GM12801 (cell line): Measurements from ENCODE around the gene SLC31A2.

Source experiments
- TF ChIP-seq, protein P1 (sequence below): IDR thresholded peaks from one replicate; pipeline ENCODE4 v1.5.1; 2011; ENCODE audit warnings: control low read depth; ENCODE audit not compliant: insufficient read length; ENCODE audit errors: extremely low read depth

SLC31A2 gene

DNA sequence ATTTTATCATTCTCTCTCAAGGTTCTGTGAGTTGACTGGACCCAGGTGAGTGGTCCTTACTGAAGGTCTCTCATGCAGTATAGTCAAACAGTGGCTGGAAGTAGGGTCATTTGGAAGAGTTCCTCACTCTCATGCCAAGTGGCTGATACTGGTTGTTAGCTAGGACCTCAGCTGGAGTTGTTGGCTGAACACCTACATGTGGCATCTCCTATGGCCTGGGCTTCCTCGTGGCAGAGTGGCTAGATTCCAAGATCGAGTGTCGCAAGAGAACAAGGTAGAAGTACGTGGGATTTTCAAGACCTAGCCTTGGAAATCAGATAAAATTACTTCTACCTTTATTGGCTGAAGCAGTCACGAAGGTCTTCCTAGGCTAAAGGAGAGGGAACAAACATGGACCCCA lies 7.6 kb downstream of the SLC31A2 start:
- TF ChIP-seq, protein P1, sequence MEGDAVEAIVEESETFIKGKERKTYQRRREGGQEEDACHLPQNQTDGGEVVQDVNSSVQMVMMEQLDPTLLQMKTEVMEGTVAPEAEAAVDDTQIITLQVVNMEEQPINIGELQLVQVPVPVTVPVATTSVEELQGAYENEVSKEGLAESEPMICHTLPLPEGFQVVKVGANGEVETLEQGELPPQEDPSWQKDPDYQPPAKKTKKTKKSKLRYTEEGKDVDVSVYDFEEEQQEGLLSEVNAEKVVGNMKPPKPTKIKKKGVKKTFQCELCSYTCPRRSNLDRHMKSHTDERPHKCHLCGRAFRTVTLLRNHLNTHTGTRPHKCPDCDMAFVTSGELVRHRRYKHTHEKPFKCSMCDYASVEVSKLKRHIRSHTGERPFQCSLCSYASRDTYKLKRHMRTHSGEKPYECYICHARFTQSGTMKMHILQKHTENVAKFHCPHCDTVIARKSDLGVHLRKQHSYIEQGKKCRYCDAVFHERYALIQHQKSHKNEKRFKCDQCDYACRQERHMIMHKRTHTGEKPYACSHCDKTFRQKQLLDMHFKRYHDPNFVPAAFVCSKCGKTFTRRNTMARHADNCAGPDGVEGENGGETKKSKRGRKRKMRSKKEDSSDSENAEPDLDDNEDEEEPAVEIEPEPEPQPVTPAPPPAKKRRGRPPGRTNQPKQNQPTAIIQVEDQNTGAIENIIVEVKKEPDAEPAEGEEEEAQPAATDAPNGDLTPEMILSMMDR: no peak

DNA sequence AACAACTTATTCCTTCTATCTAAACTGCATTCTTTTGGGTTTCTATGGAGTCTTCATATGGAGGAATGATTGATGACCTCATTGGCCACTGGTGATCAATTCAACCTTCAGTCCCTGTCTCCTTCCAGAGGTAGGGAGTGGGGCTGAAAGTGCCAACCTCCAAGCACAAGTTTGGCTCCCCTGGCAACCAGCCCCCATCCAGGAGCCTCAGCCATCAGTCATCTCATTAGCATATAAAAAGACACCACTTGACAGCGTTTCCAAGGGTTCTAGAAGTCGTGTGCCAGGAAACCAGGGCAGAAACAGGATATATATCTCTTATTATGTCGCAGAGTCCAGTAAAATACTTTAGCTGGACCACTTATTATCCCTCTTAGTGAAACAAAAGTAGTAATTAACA lies 9.8 kb downstream of the SLC31A2 start:
- TF ChIP-seq, protein P1: no peak

DNA sequence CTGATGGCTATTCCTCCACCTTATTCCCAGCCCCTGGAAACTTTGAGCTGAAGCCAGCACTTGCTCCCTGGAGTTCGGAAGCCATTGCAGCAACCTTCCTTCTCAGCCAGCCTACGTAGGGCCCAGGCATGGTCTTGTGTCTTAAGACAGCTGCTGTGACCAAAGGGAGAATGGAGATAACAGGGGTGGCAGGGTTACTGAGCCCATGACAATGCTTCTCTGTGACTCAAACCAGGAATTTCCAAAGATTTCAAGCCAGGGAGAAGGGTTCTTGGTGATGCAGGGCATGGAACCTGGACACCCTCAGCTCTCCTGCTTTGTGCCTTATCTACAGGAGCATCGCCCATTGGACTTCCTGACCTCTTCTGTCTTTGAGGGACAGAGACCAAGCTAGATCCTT lies 12.2 kb downstream of the SLC31A2 start:
- TF ChIP-seq, protein P1: no peak

DNA sequence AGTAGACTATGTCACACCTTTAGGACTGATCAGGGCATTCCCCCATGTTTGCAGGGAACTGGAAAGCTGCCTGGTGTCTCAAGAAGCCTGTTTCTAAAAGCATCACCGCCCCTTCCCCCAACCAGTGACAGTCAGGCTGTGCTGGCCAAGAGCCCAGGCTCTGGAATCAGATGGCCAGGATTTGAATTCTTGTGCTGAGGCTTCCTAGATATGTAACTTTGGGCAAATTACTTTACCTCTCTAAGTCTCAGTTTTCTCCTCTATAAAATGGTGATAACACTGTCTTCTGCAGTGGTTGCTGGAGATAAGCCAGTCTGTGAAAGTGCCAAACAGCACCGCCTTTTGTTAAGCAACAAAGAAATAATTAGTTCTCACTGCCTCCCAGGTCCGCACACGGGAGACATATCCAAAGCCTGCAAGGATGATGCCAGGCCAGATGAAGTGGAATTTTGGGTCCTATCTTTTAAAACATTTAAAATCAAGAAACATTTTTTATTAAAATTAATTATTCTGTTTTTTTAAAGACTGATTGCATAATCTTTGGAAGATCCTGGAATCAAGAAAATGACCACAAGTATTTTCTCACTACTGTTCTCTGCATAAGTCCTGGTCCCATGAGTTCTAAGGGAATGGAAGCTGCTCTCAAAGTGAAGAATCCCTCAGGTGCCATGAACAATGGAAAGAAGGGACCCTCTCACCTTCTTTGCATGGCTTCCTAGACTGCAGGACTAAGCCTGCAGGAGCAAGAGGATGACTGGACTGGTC lies 13.9 kb downstream of the SLC31A2 start:
- TF ChIP-seq, protein P1: no peak

DNA sequence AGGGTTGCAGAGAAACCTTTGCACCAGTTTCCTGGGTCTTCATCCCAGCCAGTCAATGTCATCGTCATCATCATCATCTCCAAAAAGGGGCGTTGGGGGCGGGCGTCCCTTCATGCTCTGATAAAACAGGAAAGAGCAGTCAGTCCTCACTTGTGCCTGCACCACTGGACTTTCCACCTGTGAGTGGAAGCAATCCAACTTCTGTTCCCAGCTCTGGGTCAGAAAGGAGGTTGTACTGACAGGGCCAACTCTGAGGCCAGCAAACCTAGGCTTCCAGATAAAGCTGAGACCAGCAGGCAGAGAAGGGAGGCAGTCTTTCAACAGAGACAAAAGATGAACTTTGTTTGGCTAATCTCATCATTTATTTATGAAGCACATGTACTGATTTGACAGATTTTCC lies 15.2 kb downstream of the SLC31A2 start:
- TF ChIP-seq, protein P1: no peak

DNA sequence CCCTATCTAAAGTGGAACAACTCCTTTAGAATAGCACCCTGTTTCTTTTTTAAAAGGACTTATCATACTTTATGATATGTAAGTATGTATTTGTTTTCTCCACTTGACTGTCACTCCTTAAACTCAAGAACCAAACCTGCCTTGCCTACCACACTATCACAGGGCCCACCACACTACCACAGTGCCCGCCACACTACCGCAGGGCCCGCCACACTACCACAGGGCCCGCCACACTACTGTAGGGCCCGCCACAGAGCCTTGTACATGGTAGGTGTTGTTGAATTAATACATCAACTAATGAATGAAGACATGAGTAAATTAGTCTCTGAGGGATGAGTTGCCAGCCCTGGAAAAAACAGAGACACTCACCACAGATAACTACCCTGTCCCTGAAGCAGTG lies 18.0 kb downstream of the SLC31A2 start:
- TF ChIP-seq, protein P1: no peak

DNA sequence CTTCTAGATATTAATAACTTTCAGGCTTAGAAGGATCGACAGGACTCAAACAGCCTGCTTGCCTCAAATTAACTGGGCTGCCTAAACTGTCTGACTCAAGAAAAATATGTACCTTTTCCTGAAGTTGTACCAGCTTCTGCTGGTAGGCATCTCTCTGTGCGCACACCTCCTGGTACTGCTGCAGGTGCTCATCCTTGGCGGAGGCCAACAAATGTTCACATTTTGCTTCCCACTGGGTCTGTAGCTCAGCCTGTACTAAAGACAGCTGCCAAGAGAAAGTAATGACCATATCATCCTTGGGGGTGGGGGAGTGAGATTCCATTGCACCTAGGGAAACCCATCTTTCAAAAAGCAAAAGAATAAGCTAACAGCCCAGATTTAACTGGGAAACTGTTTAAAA lies 22.5 kb downstream of the SLC31A2 start:
- TF ChIP-seq, protein P1: no peak
